DND-41 (cell line): ENCODE measurements around the gene KRTAP26-1.

Experiments used
- CTCF ChIP-seq: IDR thresholded peaks from 2 replicates; pipeline ENCODE4 v1.5.1; 2012; ENCODE audit warnings: borderline replicate concordance, low read length, moderate library complexity, mild to moderate bottlenecking; ENCODE audit not compliant: poor library complexity, severe bottlenecking; ENCODE audit errors: extremely low read depth
- EZH2 ChIP-seq: IDR thresholded peaks from 3 replicates; pipeline ENCODE4 v1.6.1; 2012; ENCODE audit warnings: borderline replicate concordance, low read depth, mild to moderate bottlenecking, moderate library complexity, low read length, inconsistent platforms; ENCODE audit not compliant: severe bottlenecking

GRCh38 chr21:30337772-30338171, 17.7 kb upstream of the KRTAP26-1 start:
- no peak for TF ChIP-seq CTCF
- no peak for TF ChIP-seq EZH2
